HFF-Myc (cell line): ENCODE data around the gene TTLL6.
A peak's percentile ranks its signal among the peaks of the same experiment; 100 is the strongest.

Experiments
- DNase-seq: peaks from one replicate; pipeline ENCODE4 v3.0.0-alpha.2; 2011; ENCODE audit warnings: low read depth; ENCODE audit errors: extremely low read depth
- H3K4me3 ChIP-seq: replicated peaks from 2 replicates; pipeline ENCODE4 v1.5.1; 2011; ENCODE audit warnings: low read depth, mild to moderate bottlenecking, control low read depth, low read length
- CTCF ChIP-seq: IDR thresholded peaks from 2 replicates; pipeline ENCODE4 v1.5.1; 2012; ENCODE audit warnings: mild to moderate bottlenecking, low read depth, low read length, control low read depth; ENCODE audit errors: missing control alignments

The TTLL6 gene

GRCh38 chr17:48816774-48817590, at the start of gene TTLL6:
TTLL6 (minus strand) TSS chr17:48817229; CDS start chr17:48817072, 157 bp downstream.
- no peak for DNase-seq
- no peak for TF ChIP-seq CTCF
- H3K4me3 ChIP-seq, result peak within 1 kb of the TSS; percentile 26

GRCh38 chr17:48860456-48860855, 43.4 kb upstream of the TTLL6 start:
- no peak overlapping the region for H3K4me3 ChIP-seq
- TF ChIP-seq CTCF, result no peak
- DNase-seq, result no peak

GRCh38 chr17:48860034-48860433, 43.0 kb upstream of the TTLL6 start:
- no peak for TF ChIP-seq CTCF
- no peak for DNase-seq
- no peak overlapping the region for H3K4me3 ChIP-seq

- no peak for DNase-seq
- no peak overlapping the region for H3K4me3 ChIP-seq
- TF ChIP-seq CTCF, result no peak
Observed at GRCh38 chr17:48856122-48856821, 39.2 kb upstream of the TTLL6 start.

- no peak for DNase-seq
- TF ChIP-seq CTCF, result no peak
- H3K4me3 ChIP-seq, result no peak overlapping the region
Observed at GRCh38 chr17:48854774-48855476, 37.9 kb upstream of the TTLL6 start.

DNA sequence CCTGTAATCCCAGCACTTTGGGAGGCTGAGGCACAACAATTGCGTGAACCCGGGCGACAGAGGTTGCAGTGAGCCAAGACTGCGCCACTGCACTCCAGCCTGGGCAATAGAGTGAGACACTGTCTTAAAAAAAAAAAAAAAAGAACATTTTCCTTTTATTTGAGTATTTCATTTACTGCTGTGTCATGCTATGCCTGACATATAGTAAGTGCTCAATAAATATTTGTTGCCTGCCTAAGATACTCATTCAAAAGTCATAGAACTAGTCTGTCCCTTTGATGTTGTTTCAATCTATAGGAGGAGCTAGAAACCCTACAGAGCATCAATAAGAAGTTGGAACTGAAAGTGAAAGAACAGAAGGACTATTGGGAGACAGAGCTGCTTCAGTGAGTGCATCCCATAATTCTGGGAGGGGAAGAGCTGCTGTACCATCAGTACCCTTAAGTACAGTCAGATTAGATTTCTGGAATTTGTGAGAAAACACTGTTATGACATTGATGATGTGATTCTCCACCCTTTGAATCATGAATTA, 33.8 kb upstream of the TTLL6 start:
- H3K4me3 ChIP-seq, result no peak overlapping the region
- DNase-seq, result no peak

More for the DNA sequence above, 33.8 kb upstream of the TTLL6 start:
- no peak for TF ChIP-seq CTCF
